Thoracic aorta (tissue), 2 donors: ENCODE measurements around the gene MIER3. TPM values are rescaled to one million over a fixed set of nuclear protein-coding genes. Genes with fewer than 3 reads are reported as not detected.
"Not testable (repeated sequence)": the region's sequence is repeated elsewhere in the genome, so short reads cannot be mapped to it uniquely, and the experiment has no call there.

Experiments
- ATAC-seq: fragments of 150-250 bp; one replicate; pipeline ENCODE4 v1.8.0; 2017; ENCODE audit warnings: low read depth; ENCODE audit not compliant: insufficient number of reproducible peaks, low FRiP score
- DNase-seq: peaks from one replicate; pipeline ENCODE4 v3.0.0-alpha.2; 2020; ENCODE audit warnings: low spot score
- H3K27ac ChIP-seq, 2 donors: fragments of 200-600 bp; sonication (generic); 1 replicate in 1 of 2; 2 replicates in 1 of 2; pipeline ENCODE4 v1.5.1; 2016; ENCODE audit warnings: mild to moderate bottlenecking in 2 of 2, moderate library complexity in 2 of 2
- H3K27me3 ChIP-seq: fragments of 200-600 bp; sonication (generic); replicated peaks from 2 replicates; pipeline ENCODE4 v1.6.0; 2016; ENCODE audit warnings: mild to moderate bottlenecking; ENCODE audit not compliant: insufficient read depth
- H3K36me3 ChIP-seq: fragments of 200-600 bp; sonication (generic); one replicate; pipeline ENCODE4 v1.5.1; 2016
- H3K4me1 ChIP-seq, 2 donors: fragments of 200-600 bp; sonication (generic); 1 replicate in 1 of 2; 2 replicates in 1 of 2; pipeline versions ENCODE4 v1.5.1 to v1.6.0; 2016; ENCODE audit warnings: low read depth in 2 of 2, mild to moderate bottlenecking in 1 of 2; ENCODE audit not compliant: control insufficient read depth in 1 of 2
- H3K4me3 ChIP-seq: fragments of 200-600 bp; sonication (generic); 2 replicates; pipeline ENCODE4 v1.5.1; 2016; ENCODE audit warnings: mild to moderate bottlenecking
- H3K9me3 ChIP-seq: fragments of 200-600 bp; sonication (generic); 2 replicates; pipeline ENCODE4 v1.5.1; 2016
- total RNA-seq, 2 donors: library from RNA; depleted of rRNA; stranded (reverse); fragments of >200 nt; gene quantifications; one replicate each; pipeline versions ENCODE4 v1.1.0 to v1.2.3, GENCODE V29; 2016
- TF ChIP-seq, protein P1 (sequence below): fragments of 200-600 bp; sonication (generic); IDR thresholded peaks from one replicate; pipeline ENCODE4 v1.5.1; 2019; ENCODE audit warnings: antibody characterized with exemption

The MIER3 gene
- total RNA-seq, 2 donors from 2014 or later: 15.4 to 39.4 TPM

DNA sequence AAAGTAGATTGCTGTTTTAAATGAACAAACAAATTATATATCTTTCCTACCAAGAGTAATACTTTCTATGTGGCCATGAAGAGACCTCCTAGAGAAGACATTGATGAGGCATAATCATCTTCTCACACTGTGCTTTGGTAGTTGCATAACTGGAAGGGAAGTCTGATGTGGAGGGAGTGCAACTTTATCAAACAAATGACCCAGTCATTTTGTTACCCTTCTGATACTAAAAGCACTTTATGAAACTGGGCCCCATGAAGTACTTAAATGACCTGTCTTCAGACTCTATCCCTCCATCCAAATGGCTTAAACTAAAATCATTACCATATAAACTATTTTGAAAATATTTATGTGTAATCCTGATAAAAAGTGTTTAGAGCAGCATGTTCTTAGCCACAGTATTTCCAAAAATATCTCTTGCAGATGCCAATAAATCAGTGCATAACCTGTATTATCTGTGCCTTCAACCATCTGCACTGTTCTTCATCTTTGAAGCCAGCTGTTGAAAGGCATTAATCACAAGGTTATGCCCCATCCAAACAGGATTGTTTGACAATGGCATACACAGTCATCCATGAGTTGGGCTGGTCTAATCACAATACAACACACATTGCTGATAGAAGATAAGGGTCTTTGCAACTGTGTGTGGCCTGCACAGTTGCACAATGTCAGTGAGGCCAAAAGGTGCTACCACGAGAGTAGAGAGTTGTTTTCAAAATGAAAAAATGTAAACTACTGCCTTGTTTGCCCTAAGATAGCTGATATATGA is 31.9 kb upstream of the MIER3 start:
- Histone ChIP-seq H3K4me1 (no peaks in the 10 kb centered on the region), H3K27ac (no peak overlapping the region), H3K4me3 (no peak overlapping the region), H3K9me3 (no peaks in the 10 kb centered on the region), H3K36me3 (no peaks in the 10 kb centered on the region), H3K27me3 (no peaks in the 10 kb centered on the region)
- TF ChIP-seq, protein P1, sequence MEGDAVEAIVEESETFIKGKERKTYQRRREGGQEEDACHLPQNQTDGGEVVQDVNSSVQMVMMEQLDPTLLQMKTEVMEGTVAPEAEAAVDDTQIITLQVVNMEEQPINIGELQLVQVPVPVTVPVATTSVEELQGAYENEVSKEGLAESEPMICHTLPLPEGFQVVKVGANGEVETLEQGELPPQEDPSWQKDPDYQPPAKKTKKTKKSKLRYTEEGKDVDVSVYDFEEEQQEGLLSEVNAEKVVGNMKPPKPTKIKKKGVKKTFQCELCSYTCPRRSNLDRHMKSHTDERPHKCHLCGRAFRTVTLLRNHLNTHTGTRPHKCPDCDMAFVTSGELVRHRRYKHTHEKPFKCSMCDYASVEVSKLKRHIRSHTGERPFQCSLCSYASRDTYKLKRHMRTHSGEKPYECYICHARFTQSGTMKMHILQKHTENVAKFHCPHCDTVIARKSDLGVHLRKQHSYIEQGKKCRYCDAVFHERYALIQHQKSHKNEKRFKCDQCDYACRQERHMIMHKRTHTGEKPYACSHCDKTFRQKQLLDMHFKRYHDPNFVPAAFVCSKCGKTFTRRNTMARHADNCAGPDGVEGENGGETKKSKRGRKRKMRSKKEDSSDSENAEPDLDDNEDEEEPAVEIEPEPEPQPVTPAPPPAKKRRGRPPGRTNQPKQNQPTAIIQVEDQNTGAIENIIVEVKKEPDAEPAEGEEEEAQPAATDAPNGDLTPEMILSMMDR: no peak
- DNase-seq: no peak
- ATAC-seq: no peak

DNA sequence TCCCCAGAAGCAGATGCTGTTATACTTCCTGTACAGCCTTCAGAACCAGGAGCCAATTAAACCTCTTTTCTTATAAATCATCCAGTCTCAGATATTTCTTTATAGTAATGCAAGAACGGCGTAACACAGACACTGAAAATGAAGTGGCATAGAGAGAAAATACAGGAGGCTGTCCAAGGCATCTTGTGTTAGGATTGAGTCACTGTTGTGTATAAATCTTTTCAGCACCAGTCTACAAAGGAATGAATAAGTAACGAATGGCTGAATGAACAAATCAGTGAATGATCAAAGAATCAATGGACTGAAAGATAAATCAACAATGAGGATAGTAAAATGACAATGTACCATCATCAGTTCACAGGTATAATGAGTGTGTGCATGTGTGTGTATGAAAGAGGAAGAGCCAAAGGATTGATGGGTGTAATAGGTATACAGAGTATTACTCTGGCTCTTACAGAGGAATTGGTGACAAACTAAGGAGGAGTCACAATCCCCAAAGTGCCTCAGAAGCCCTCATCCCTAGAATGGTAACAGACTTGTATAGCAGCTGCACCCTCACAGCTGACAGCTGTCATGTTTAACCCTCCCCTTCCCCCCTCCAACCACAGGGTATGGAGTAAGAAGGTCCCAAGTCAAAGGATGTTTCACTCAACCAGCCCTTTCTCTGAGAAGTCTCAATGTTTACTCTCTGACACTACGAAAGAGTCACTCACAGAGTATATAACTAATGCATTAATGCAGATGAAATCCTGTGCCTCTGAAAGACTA is 29.8 kb upstream of the MIER3 start:
- Histone ChIP-seq H3K27ac (no peak overlapping the region), H3K36me3 (no peaks in the 10 kb centered on the region), H3K27me3 (no peaks in the 10 kb centered on the region), H3K4me1 (no peaks in the 10 kb centered on the region), H3K9me3 (no peaks in the 10 kb centered on the region), H3K4me3 (no peak overlapping the region)
- DNase-seq (no peak), ATAC-seq (no peak)
- TF ChIP-seq, protein P1: no peak

GRCh38 chr5:56979968-56980367 is 28.0 kb upstream of the MIER3 start:
- Histone ChIP-seq H3K27me3 (no peaks in the 10 kb centered on the region), H3K4me3 (no peak overlapping the region), H3K27ac (no peak overlapping the region), H3K36me3 (no peaks in the 10 kb centered on the region), H3K9me3 (no peaks in the 10 kb centered on the region), H3K4me1 (no peaks in the 10 kb centered on the region)
- no peak for DNase-seq
- TF ChIP-seq, protein P1: no peak
- ATAC-seq: no peak

DNA sequence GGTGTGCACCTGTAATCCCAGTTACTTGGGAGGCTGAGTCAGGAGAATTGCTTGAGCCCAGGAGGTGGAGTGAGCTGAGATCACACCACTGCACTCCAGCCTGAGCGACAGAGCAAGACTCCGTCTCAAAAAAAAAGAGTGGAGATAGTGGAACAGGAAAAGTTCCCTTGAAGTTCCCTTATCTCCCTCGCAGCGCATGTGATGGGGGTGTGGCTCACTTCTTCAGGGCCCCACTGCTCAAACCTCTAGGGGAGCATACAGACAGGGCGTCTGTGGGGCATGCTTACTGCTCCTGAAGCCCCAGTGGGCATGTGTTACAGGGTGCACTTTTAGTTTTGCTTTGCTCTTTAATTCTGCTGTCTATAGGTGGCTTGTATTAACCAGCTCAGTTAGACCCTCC is 27.6 kb upstream of the MIER3 start:
- DNase-seq: not testable (repeated sequence)

DNA sequence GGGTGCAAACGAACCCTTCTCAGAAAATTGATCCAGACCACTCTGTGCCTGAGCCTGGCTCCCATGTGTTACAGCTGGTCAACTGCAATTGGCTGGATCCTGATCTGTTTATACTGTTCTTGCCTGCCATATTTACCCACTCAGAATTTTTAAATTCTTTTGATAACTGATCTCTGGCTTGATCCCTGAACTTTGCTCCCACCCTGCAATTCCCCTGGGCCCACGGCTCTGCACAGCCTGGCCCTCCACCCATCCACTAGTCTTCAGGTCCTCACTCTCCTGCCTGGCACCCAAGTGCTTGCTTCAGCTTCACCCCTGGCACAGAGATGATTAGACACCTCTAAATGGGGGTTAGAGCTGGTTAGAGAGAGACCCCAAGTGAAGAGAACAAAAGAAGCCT is 25.9 kb upstream of the MIER3 start:
- H3K27ac ChIP-seq: no peak overlapping the region
- DNase-seq (no peak), ATAC-seq (no peak)
- H3K9me3 ChIP-seq: no peaks in the 10 kb centered on the region
- no peaks in the 10 kb centered on the region for H3K36me3 ChIP-seq
- H3K4me3 ChIP-seq: no peak overlapping the region
- no peaks in the 10 kb centered on the region for H3K4me1 ChIP-seq
- TF ChIP-seq, protein P1: no peak
- no peaks in the 10 kb centered on the region for H3K27me3 ChIP-seq

More for the DNA sequence above, 27.6 kb upstream of the MIER3 start:
- H3K4me1 ChIP-seq, H3K4me3 ChIP-seq, H3K27me3 ChIP-seq, H3K9me3 ChIP-seq, H3K36me3 ChIP-seq, H3K27ac ChIP-seq, ATAC-seq: not testable (repeated sequence)
